Measurements from ENCODE around the gene ITLN1.

Gene ITLN1

GRCh38 chr1:160853754-160854153 lies 31.2 kb downstream of the ITLN1 start:
- no peak for DNase-seq

GRCh38 chr1:160853014-160853413 lies 32.0 kb downstream of the ITLN1 start:
- DNase-seq, result no peak

GRCh38 chr1:160850993-160851392 lies 34.0 kb downstream of the ITLN1 start:
- no peak for DNase-seq

- no peak for DNase-seq
These were observed 34.4 kb downstream of the ITLN1 start for GRCh38 chr1:160850541-160850940.

GRCh38 chr1:160846281-160846680 lies 38.7 kb downstream of the ITLN1 start:
- DNase-seq, result no peak

- DNase-seq, result no peak
These were observed 40.3 kb downstream of the ITLN1 start for GRCh38 chr1:160844447-160845232.

- DNase-seq, result no peak
These were observed 43.9 kb downstream of the ITLN1 start for GRCh38 chr1:160841079-160841478.

- no peak for DNase-seq
These were observed 45.2 kb downstream of the ITLN1 start for GRCh38 chr1:160839746-160840145.

- no peak for DNase-seq
These were observed 46.1 kb downstream of the ITLN1 start for GRCh38 chr1:160838888-160839287.

GRCh38 chr1:160837558-160838205 lies 47.3 kb downstream of the ITLN1 start:
- DNase-seq, result peak; percentile 47

- no peak for DNase-seq
These were observed 47.9 kb downstream of the ITLN1 start for GRCh38 chr1:160836981-160837557.

- DNase-seq, result no peak
These were observed 48.4 kb downstream of the ITLN1 start for GRCh38 chr1:160836561-160836960.

- DNase-seq, result no peak
These were observed 49.2 kb downstream of the ITLN1 start for GRCh38 chr1:160835751-160836150.

- DNase-seq, result peak; percentile 53
These were observed 49.9 kb downstream of the ITLN1 start for GRCh38 chr1:160834945-160835565.

GRCh38 chr1:160830321-160831153 lies 54.4 kb downstream of the ITLN1 start:
- peak; percentile 61 for DNase-seq

- DNase-seq, result peak; percentile 85
These were observed 55.2 kb downstream of the ITLN1 start for GRCh38 chr1:160829766-160830165.

- DNase-seq, result no peak
These were observed 57.6 kb downstream of the ITLN1 start for GRCh38 chr1:160827418-160827817.

GRCh38 chr1:160826546-160826945 lies 58.4 kb downstream of the ITLN1 start:
- DNase-seq, result no peak
